Stimulated activated CD8-positive, alpha-beta memory T cell treated with anti-CD3 and anti-CD28 coated beads, Interleukin-4, amount 100 ng/mL, for 1 hour (primary cell): ENCODE measurements around the gene ANO1.
"Not testable (repeated sequence)": the region's sequence is repeated elsewhere in the genome, so short reads cannot be mapped to it uniquely, and the experiment has no call there.

Source experiments
- DNase-seq, 2 donors: peaks; one replicate each; pipeline ENCODE4 v3.0.0-alpha.2; 2020; ENCODE audit warnings: low read depth in 2 of 2, low spot score in 1 of 2

Gene ANO1

DNA sequence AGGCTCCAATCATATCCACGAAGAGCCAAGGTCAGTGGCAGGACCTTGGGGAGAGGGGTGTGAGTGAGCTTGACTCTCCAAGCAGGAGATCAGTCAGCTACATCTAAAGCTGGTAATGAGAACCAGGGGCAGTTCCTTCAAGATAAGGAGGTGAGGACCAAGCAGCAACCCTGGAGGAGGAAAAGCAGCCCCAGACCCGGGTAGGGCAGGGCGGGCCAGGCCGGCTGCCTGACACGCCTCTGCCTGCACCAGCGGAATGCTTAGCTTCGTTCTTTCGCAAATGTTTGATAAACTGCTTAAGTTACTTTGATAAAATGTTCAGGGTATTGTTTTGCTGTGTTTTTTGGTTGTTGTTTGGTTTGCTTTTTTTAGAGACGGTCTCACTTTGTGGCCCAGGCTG lies 106.3 kb downstream of the ANO1 start:
- no peak for DNase-seq

GRCh38 chr11:70185348-70186055 lies 107.4 kb downstream of the ANO1 start:
- no peak for DNase-seq

GRCh38 chr11:70186420-70186819 lies 108.3 kb downstream of the ANO1 start:
- DNase-seq = no peak

- DNase-seq = no peak
Measured at GRCh38 chr11:70186936-70187335, 108.8 kb downstream of the ANO1 start.

DNA sequence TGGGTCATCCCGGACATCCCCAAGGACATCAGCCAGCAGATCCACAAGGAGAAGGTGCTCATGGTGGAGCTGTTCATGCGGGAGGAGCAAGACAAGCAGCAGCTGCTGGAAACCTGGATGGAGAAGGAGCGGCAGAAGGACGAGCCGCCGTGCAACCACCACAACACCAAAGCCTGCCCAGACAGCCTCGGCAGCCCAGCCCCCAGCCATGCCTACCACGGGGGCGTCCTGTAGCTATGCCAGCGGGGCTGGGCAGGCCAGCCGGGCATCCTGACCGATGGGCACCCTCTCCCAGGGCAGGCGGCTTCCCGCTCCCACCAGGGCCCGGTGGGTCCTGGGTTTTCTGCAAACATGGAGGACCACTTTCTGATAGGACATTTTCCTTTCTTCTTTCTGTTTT lies 109.7 kb downstream of the ANO1 start:
- DNase-seq = no peak

DNA sequence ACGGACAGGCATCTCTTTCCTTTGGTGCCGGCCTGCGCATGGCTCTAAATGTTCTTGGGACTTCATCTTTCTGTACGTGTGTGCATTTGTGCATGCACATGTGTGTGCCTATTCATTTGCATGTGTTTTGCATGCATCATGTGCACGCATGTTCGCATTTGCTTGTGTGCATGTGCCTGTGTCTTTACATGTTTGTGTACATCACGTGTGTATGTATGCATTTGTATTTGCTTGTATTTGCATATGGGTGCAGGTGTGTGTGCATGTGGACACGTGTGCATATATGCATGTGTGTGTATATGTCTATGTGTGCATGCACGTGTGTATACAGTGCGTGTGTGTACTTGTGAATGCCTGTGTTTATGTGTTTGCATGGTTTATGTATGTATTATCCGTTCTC lies 111.5 kb downstream of the ANO1 start:
- no peak for DNase-seq

DNA sequence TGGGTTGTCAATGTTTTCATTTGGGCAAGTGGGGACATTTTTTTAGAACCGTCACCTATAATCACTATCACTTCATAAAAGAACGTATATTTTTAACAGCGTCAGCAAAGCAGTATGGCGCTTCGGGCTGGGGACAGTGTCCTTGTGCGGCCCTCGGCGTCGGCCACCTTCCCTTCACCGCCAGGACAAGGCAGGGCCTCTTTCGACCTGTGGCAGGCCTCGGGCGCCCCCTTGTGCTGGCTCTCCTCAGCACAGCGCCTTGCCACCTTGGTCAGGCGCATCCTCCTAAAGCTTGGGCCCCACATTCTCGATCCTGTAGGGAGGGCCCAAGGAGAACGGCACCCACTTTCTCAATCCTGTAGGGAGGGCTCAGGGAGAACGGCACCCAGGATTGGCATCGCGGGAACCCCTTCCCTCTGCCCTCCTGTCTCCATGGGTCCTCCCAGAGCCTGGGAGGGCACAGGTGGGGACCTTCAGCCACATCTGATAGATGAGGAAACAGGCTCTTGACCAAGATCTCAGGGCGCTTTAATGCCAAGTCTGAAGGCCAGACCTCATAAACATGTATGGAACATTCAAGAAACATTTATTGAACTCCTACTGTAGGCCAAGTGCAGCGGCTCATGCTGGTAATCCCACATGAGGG lies 113.5 kb downstream of the ANO1 start:
- peak in 1 of 2 donors; percentile 18 for DNase-seq

DNA sequence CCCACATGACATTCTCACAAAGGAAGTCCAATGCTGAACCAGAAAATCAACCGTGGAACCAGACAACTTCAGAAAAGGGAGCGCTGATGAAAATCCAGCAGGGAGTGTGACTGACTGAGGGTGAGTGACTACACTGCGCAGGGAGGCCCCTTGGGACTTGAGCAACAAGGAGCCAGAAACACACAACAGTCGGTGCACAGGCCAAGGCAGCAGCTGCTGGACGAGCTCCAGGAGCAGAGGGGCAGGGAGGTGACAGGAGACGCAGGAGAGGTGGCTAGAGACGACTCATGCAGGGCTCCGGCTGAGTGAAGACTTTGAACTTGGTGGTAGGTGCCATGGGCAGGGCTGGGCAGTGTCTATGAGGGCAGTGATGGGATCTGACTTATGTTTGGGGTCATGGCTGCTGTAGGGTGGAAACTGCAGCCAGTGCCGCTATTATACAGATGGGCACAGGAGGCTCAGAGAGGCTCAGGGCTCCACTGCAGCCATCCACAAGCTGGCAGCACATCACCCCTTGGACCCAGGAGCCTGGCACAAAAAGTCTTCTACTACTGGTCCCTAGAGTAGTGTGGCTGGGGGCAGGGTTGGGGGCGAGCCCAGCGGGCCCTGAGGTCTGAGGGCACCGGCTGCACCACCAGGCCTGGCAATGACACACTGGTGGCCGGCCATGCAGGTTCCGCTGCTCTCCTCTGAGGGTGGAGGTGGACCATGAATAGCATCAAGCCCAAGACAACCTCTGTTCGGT lies 114.7 kb downstream of the ANO1 start:
- no peak for DNase-seq

GRCh38 chr11:70193411-70194292 lies 115.5 kb downstream of the ANO1 start:
- DNase-seq = no peak

GRCh38 chr11:70194792-70195791 lies 117.0 kb downstream of the ANO1 start:
- no peak for DNase-seq

DNA sequence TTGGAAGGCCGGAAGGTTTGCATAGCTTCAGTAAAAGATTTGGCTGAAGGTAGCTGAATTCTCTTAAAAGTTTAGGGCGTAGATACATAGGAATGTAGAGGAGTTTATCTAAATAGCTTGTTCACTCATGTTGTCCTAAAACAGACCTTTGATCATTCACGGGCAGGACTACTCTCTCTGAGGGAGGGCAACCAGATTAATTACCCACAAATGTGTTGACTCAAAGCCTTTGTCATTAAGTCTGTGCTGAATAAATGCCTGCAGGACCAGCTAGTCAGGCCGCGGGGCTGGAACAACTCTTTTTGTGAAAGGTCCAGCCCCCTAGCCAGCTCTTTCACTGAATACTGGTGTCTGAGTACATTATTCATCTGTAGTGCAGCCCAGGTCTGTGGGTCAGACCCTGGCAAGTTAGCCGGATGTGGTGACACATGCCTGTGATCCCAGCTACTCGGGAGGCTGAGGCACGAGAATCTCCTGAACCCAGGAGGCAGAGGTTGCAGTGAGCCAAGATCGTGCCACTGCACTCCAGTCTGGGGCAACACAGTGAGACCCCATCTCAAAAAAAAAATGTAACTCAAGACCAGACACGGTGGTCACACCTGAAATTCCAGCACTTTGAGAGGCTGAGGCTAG lies 122.2 kb downstream of the ANO1 start:
- no peak for DNase-seq

DNA sequence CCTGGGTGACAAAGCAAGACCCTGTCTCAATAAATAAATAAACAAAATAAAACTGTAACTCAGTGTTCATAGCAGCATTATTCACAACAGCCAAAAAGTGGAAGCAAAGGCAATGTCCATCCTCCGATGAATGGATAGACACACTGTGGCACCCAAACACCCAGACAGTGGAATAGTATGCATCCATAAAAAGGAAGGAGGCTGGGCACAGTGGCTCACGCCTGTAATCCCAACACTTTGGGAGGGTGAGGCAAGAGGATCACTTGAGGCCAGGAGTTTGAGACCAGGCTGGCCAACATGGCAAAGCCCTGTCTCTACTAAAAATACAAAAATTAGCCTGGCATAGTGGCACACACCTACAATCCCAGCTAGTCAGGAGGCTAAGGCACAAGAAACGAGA lies 122.9 kb downstream of the ANO1 start:
- DNase-seq = not testable (repeated sequence)

- no peak for DNase-seq
Measured at GRCh38 chr11:70201882-70202861, 124.1 kb downstream of the ANO1 start.

DNA sequence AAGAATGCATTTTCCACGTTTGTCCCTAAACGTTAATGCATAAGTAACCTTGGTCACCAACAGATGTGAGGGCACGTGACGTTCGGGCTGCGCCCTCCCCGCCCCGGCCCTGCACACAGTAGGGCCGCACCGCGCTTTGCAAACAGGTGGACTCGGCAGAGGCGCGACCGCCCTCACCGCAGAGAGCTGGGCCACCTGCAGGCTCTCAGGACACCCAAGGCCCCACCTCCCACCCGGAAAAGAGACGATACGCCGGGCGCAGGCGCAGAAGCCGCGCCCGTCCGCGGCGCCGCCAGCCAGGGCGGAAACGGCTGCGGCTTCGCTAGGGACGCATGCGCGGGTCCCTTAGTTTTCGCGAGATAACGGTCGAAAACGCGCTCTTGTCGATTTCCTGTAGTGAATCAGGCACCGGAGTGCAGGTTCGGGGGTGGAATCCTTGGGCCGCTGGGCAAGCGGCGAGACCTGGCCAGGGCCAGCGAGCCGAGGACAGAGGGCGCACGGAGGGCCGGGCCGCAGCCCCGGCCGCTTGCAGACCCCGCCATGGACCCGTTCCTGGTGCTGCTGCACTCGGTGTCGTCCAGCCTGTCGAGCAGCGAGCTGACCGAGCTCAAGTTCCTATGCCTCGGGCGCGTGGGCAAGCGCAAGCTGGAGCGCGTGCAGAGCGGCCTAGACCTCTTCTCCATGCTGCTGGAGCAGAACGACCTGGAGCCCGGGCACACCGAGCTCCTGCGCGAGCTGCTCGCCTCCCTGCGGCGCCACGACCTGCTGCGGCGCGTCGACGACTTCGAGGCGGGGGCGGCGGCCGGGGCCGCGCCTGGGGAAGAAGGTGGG lies 125.0 kb downstream of the ANO1 start, which contains the start of gene FADD:
FADD (plus strand) TSS at position 377 of the 831 bp plus-strand sequence; CDS start at position 541, 164 bp downstream.
- peak; percentile 81 to 83 for DNase-seq

DNA sequence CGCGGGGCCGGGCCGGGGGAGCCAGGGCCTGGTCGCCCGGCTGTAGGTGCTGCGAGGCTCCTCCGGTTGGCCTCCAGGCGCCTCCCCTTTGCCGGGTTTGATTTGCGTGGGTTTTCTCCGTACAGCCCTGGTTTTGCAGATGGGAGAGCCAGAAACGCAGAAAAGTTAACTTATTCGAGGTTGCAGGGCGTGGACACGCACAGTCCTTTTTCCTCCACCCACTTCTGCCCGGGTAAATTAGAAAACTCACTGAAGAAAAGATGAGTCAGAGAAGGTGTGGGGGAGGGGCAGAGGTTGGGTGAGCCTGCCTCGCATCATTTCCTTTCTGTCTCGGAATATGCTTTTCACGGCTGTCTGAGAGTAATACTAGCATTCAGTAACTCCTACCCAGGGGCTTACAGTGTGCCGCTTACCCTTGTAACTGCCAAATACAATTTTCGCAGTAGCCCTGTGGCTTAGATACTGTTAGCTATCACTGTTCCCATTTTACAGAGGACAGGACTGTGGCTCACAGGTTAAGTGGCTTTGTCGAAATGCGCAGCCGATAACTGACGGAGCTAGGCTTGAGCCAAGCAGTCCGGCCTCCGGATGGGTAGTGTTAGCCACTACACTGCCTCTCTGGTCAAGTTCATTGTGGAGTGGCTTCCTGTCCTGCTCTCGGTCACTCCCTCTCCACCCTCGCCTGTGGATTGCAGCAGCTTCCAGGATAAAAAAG lies 125.8 kb downstream of the ANO1 start:
- peak; percentile 81 to 91 for DNase-seq

- DNase-seq = no peak
Measured at GRCh38 chr11:70204466-70204799, 126.3 kb downstream of the ANO1 start.
